Activated CD4-positive, alpha-beta T cell treated with anti-CD3 and anti-CD28 coated beads, Interleukin-2, amount 10 ng/mL, durations not matched to agents 24 days and 14 days (primary cell): ENCODE data around the gene PDK1. TPM values are rescaled to one million over a fixed set of nuclear protein-coding genes. Genes with fewer than 3 reads are reported as not detected.
"Not testable (repeated sequence)": the region's sequence is repeated elsewhere in the genome, so short reads cannot be mapped to it uniquely, and the experiment has no call there.

Experiments
- DNase-seq: peaks from one replicate; pipeline ENCODE4 v3.0.0; 2022
- H3K27ac Mint-ChIP-seq: one replicate; pipeline ENCODE4 v1.8.0; 2022; ENCODE audit warnings: mild to moderate bottlenecking, mixed read lengths
- H3K27me3 Mint-ChIP-seq: one replicate; pipeline ENCODE4 v1.8.0; 2022; ENCODE audit warnings: mixed read lengths
- H3K36me3 Mint-ChIP-seq: one replicate; pipeline ENCODE4 v1.8.0; 2022; ENCODE audit warnings: low read depth, mild to moderate bottlenecking, mixed read lengths
- H3K4me1 Mint-ChIP-seq: one replicate; pipeline ENCODE4 v1.8.0; 2021; ENCODE audit warnings: mixed read lengths
- H3K4me3 Mint-ChIP-seq: one replicate; pipeline ENCODE4 v1.8.0; 2022; ENCODE audit warnings: mild to moderate bottlenecking, moderate library complexity, mixed read lengths
- H3K9me3 Mint-ChIP-seq: one replicate; pipeline ENCODE4 v1.8.0; 2021; ENCODE audit warnings: mixed read lengths
- intact Hi-C: fragments of 100-400 bp; cut with micrococcal nuclease; formaldehyde crosslinking; loops from one replicate; pipeline ENCODE4 v1.15.1; 2023
- total RNA-seq: library from RNA; stranded (reverse); gene quantifications from 2 replicates; pipeline ENCODE4 v1.2.3, GENCODE V29; 2022

PDK1 gene
- 42.6 and 46.9 TPM in 2 replicates for total RNA-seq

- Mint-ChIP-seq H3K4me1 (peaks cover 53% of the 10 kb centered on the region), H3K27me3 (no peaks in the 10 kb centered on the region), H3K27ac (peak within 1 kb of the TSS; percentile 97), H3K4me3 (peak within 1 kb of the TSS; percentile 98), H3K9me3 (no peaks in the 10 kb centered on the region), H3K36me3 (peaks cover 38% of the 10 kb centered on the region)
- intact Hi-C loops, result loop anchor here (1.0 to 10.0 kb wide), 11 partner anchors 31 to 1839 kb away; partner anchors contain the start of genes CDCA7, DCAF17, DYNC1I2 and GORASP2
- peak; percentile 97 for DNase-seq
Measured at GRCh38 chr2:172555522-172556283, at the start of gene PDK1. Gene PDK1, plus strand, starts transcription at chr2:172556090. Its CDS starts 61 bp downstream, at chr2:172556151.

GRCh38 chr2:172507199-172507598 lies 48.7 kb upstream of the PDK1 start:
- Mint-ChIP-seq H3K9me3 (peaks cover 6% of the 10 kb centered on the region), H3K27ac (no peak overlapping the region), H3K27me3 (no peaks in the 10 kb centered on the region), H3K36me3 (peaks cover 56% of the 10 kb centered on the region), H3K4me3 (no peak overlapping the region), H3K4me1 (peaks cover 10% of the 10 kb centered on the region)
- intact Hi-C loops, result no loop called here
- no peak for DNase-seq

GRCh38 chr2:172510088-172510487 lies 45.8 kb upstream of the PDK1 start:
- no peaks in the 10 kb centered on the region for H3K27me3 Mint-ChIP-seq
- no peak overlapping the region for H3K27ac Mint-ChIP-seq
- peaks cover 58% of the 10 kb centered on the region for H3K36me3 Mint-ChIP-seq
- peaks cover 10% of the 10 kb centered on the region for H3K4me1 Mint-ChIP-seq
- peaks cover 30% of the 10 kb centered on the region for H3K9me3 Mint-ChIP-seq
- no peak overlapping the region for H3K4me3 Mint-ChIP-seq
- intact Hi-C loops, result no loop called here
- DNase-seq, result no peak

- intact Hi-C loops, result no loop called here
- no peak for DNase-seq
- Mint-ChIP-seq H3K4me1 (peaks cover 10% of the 10 kb centered on the region), H3K36me3 (peaks cover 58% of the 10 kb centered on the region), H3K9me3 (peaks cover 30% of the 10 kb centered on the region), H3K27ac (no peak overlapping the region), H3K4me3 (peak overlapping the region; percentile 43), H3K27me3 (no peaks in the 10 kb centered on the region)
Measured at GRCh38 chr2:172510548-172510947, 45.3 kb upstream of the PDK1 start.

GRCh38 chr2:172512810-172513523 lies 42.9 kb upstream of the PDK1 start:
- Mint-ChIP-seq H3K36me3 (peaks cover 48% of the 10 kb centered on the region), H3K27me3 (no peaks in the 10 kb centered on the region), H3K9me3 (peaks cover 38% of the 10 kb centered on the region), H3K4me3 (no peak overlapping the region), H3K4me1 (peaks cover 10% of the 10 kb centered on the region), H3K27ac (no peak overlapping the region)
- intact Hi-C loops, result no loop called here
- no peak for DNase-seq

- no peak for DNase-seq
- no peak overlapping the region for H3K4me3 Mint-ChIP-seq
- intact Hi-C loops, result no loop called here
- peaks cover 42% of the 10 kb centered on the region for H3K9me3 Mint-ChIP-seq
- no peaks in the 10 kb centered on the region for H3K27me3 Mint-ChIP-seq
- H3K36me3 Mint-ChIP-seq, result peaks cover 43% of the 10 kb centered on the region
- no peak overlapping the region for H3K27ac Mint-ChIP-seq
- H3K4me1 Mint-ChIP-seq, result peaks cover 10% of the 10 kb centered on the region
Measured at GRCh38 chr2:172513524-172513900, 42.4 kb upstream of the PDK1 start.

- peaks cover 8% of the 10 kb centered on the region for H3K4me1 Mint-ChIP-seq
- intact Hi-C loops, result no loop called here
- H3K9me3 Mint-ChIP-seq, result peaks cover 47% of the 10 kb centered on the region
- no peak overlapping the region for H3K27ac Mint-ChIP-seq
- no peak overlapping the region for H3K4me3 Mint-ChIP-seq
- peaks cover 43% of the 10 kb centered on the region for H3K36me3 Mint-ChIP-seq
- no peak for DNase-seq
- H3K27me3 Mint-ChIP-seq, result no peaks in the 10 kb centered on the region
Measured at GRCh38 chr2:172513935-172514586, 41.8 kb upstream of the PDK1 start.

DNA sequence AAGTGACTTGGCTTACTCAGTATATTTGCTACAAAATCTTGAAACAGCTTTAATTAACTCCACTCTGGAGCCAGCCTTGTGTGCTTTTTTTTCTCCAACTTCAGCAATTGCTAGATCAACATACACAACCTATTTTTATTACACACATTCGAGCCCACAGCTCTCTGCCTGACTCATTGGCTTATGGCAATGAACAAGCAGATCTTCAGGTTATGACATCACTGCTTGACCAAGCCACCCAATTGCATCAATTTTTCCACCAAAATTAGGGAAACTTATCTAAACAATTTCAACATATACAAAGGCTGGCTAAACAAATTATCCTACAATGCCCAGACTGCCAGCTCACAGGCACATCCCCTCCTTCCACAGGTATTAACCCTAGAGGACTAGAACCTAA lies 39.6 kb upstream of the PDK1 start:
- intact Hi-C loops, result no loop called here
- DNase-seq, result no peak
- peaks cover 42% of the 10 kb centered on the region for H3K36me3 Mint-ChIP-seq
- H3K9me3 Mint-ChIP-seq, result peaks cover 48% of the 10 kb centered on the region
- no peaks in the 10 kb centered on the region for H3K27me3 Mint-ChIP-seq
- no peak overlapping the region for H3K27ac Mint-ChIP-seq
- H3K4me1 Mint-ChIP-seq, result no peaks in the 10 kb centered on the region
- no peak overlapping the region for H3K4me3 Mint-ChIP-seq

DNA sequence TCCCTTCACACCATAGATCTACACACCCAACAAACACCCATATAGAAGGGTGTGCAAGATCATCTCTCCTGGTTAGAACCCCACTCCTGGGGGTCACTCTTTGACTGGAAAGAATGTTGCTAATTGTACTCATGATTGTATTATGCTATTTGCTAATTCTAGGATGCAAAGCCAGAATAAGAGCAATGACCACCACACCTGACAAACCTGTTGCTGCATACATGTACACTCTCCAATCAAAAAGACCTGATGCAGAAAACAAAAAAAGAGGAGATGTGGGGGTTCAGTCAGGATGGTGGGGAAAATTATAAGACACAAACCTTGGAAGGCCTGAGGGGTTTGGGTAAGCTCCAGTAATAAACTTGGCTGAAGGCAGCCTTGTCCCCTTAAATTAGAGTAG lies 36.9 kb upstream of the PDK1 start:
- Mint-ChIP-seq H3K4me1 (no peaks in the 10 kb centered on the region), H3K4me3 (no peak overlapping the region)

DNA sequence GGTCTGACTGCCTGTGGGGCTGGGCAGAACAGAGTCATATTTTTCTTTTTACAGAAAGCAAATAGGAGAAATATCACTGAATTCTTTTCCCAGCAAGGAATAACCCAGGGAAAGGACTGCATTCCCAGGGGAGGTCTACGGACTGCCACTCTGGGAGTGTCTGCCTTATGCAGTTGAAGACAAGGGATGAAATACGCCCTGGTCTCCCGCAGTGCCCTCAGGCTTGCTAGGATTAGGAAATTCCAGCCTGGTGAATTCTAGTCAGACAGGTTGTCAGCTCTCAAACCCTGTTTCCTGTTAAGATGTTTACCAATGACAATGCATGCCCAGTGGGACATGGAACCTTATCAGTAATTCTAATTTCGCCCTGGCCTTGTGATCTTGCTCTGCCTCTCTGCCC lies 30.3 kb upstream of the PDK1 start:
- DNase-seq, result no peak
- peaks cover 36% of the 10 kb centered on the region for H3K36me3 Mint-ChIP-seq
- no peaks in the 10 kb centered on the region for H3K4me1 Mint-ChIP-seq
- intact Hi-C loops, result no loop called here
- H3K27me3 Mint-ChIP-seq, result no peaks in the 10 kb centered on the region
- H3K27ac Mint-ChIP-seq, result no peak overlapping the region
- peaks cover 35% of the 10 kb centered on the region for H3K9me3 Mint-ChIP-seq
- no peak overlapping the region for H3K4me3 Mint-ChIP-seq

More for the DNA sequence above, 36.9 kb upstream of the PDK1 start:
- Mint-ChIP-seq H3K36me3 (peaks cover 28% of the 10 kb centered on the region), H3K9me3 (peaks cover 33% of the 10 kb centered on the region), H3K27me3 (no peaks in the 10 kb centered on the region), H3K27ac (no peak overlapping the region)
- intact Hi-C loops, result no loop called here
- DNase-seq, result no peak

DNA sequence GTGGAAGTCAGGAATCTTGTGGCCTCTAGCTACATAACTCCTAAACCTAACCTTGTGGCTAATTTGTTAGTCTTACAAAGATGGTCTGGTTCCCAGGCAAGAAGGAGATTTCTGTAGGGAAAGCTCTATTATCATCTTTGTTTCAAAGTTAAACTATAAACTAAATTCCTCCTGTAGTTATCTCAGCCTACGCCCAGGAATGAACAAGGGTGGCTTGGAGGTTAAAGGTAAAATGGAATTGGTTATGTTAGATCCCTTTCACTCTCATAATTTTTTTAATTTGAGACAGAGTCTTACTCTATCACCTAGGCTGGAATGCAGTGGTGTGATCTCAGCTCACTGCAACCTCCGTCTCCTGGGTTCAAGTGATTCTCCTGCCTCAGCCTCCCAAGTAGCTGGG lies 24.6 kb upstream of the PDK1 start:
- Mint-ChIP-seq H3K36me3 (peaks cover 52% of the 10 kb centered on the region), H3K27ac (no peak overlapping the region), H3K27me3 (no peaks in the 10 kb centered on the region), H3K4me1 (no peaks in the 10 kb centered on the region), H3K4me3 (no peak overlapping the region), H3K9me3 (peaks cover 41% of the 10 kb centered on the region)
- no peak for DNase-seq
- intact Hi-C loops, result no loop called here

GRCh38 chr2:172532461-172532860 lies 23.4 kb upstream of the PDK1 start:
- intact Hi-C loops, result not testable (repeated sequence)
- H3K36me3 Mint-ChIP-seq, result peaks cover 59% of the 10 kb centered on the region

GRCh38 chr2:172533687-172534086 lies 22.2 kb upstream of the PDK1 start:
- Mint-ChIP-seq H3K4me3 (no peak overlapping the region), H3K27ac (no peak overlapping the region), H3K36me3 (peaks cover 59% of the 10 kb centered on the region), H3K4me1 (peaks cover 2% of the 10 kb centered on the region), H3K9me3 (peaks cover 38% of the 10 kb centered on the region), H3K27me3 (no peaks in the 10 kb centered on the region)
- intact Hi-C loops, result no loop called here
- no peak for DNase-seq

More at GRCh38 chr2:172532461-172532860, 23.4 kb upstream of the PDK1 start:
- DNase-seq, H3K4me3 Mint-ChIP-seq, H3K27ac Mint-ChIP-seq, H3K4me1 Mint-ChIP-seq, H3K27me3 Mint-ChIP-seq: not testable (repeated sequence)
- H3K9me3 Mint-ChIP-seq, result peaks cover 38% of the 10 kb centered on the region

DNA sequence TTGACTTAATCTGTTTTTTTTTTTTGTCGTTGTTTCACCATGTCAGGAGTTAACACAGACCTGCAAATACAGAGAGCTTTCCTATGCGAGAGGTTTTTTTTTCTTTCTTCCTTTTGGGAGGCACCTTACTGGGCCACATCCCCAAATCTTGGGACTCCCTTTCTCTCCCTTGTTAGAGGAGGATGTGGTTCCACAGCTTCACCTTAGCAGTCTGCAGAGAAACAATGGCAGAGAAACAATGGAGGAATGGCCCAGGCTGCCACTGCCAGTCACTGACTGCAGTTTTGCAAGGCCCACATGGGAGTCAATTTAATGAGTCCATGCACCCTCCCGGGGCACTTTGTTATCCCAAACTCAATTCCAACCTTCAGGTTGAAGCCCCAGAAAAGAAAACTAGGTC lies 20.8 kb upstream of the PDK1 start:
- Mint-ChIP-seq H3K36me3 (peaks cover 55% of the 10 kb centered on the region), H3K9me3 (peaks cover 32% of the 10 kb centered on the region), H3K27ac (no peak overlapping the region), H3K27me3 (no peaks in the 10 kb centered on the region), H3K4me3 (no peak overlapping the region), H3K4me1 (peaks cover 2% of the 10 kb centered on the region)
- no peak for DNase-seq
- intact Hi-C loops, result no loop called here
